H1 (cell line): ENCODE results near the gene MAFG. TPM values are rescaled to one million over a fixed set of nuclear protein-coding genes. Genes with fewer than 3 reads are reported as not detected.

Experiments used
- polyA plus RNA-seq, 7 experiments: library from polyadenylated mRNA; depleted of rRNA in 3 of 7; stranded (reverse) in 5 of 7; unstranded in 2 of 7; fragments of >200 nt in 5 of 7; fragments of 200-250 nt in 2 of 7; gene quantifications; 1 replicate in 5 of 7; 2 replicates in 1 of 7; 4 replicates in 1 of 7; pipeline versions ENCODE4 v1.2.1 to v1.2.3, GENCODE V29; 2011 to 2013; ENCODE audit warnings: missing spikeins in 2 of 7, mixed read lengths in 2 of 7
- total RNA-seq: library from RNA; stranded (reverse); fragmentation: NEBNext Ultra II Directional; extraction: Animal tissue kit (Norgen Biotek cat#: 25700); gene quantifications from 2 replicates; pipeline ENCODE4 v1.2.1, GENCODE V29; 2021
- TF ChIP-seq, protein P1 (sequence below): fragments of 300-600 bp; sonication (generic); IDR thresholded peaks from 2 replicates; pipeline ENCODE4 v1.7.1; 2012; ENCODE audit warnings: low read length, moderate library complexity, mild to moderate bottlenecking, inconsistent platforms; ENCODE audit not compliant: insufficient replicate concordance

MAFG gene
- total and polyA plus RNA-seq, 2 of the 8 experiments (the other 6 are each of a cell fraction or from before 2014, with no cell fraction given), result 25.5 to 26.9 TPM

DNA sequence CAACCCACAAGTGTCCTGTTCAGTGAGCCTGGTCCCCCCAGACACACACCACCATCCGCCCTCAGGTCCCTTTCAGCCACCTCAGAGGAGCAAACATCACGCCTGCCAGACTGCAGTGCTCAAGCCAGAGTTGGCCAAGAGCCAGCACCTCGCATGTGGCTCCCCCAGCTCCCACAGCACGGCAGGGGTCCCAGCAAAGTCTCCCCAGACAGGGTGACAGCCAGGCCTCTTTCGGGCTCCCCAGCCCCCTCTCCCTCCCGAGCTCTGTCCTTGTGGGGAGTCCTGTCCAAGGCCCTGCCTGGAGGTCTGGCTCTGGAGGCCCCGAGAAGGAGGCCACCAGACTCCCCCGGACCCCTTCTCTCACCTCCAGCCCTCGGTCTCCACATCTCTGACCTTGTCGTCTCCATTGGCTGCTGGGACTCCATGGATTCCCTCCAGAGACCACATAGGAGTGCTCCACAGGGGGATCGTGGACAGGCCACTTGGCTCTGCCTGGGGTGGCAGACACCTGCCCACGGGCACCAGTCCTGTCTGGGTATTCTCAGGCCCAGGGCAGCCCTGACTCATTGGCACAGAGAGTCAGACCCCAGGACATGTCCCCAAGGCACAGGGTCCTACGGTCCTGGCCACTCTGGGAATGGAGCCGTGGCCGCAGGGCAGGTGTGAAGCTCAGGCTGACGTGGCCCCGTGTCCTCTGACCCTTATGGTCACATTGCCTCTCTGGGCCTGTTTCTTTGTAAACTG, 21.3 kb upstream of the MAFG start (continued):
- TF ChIP-seq, protein P1, sequence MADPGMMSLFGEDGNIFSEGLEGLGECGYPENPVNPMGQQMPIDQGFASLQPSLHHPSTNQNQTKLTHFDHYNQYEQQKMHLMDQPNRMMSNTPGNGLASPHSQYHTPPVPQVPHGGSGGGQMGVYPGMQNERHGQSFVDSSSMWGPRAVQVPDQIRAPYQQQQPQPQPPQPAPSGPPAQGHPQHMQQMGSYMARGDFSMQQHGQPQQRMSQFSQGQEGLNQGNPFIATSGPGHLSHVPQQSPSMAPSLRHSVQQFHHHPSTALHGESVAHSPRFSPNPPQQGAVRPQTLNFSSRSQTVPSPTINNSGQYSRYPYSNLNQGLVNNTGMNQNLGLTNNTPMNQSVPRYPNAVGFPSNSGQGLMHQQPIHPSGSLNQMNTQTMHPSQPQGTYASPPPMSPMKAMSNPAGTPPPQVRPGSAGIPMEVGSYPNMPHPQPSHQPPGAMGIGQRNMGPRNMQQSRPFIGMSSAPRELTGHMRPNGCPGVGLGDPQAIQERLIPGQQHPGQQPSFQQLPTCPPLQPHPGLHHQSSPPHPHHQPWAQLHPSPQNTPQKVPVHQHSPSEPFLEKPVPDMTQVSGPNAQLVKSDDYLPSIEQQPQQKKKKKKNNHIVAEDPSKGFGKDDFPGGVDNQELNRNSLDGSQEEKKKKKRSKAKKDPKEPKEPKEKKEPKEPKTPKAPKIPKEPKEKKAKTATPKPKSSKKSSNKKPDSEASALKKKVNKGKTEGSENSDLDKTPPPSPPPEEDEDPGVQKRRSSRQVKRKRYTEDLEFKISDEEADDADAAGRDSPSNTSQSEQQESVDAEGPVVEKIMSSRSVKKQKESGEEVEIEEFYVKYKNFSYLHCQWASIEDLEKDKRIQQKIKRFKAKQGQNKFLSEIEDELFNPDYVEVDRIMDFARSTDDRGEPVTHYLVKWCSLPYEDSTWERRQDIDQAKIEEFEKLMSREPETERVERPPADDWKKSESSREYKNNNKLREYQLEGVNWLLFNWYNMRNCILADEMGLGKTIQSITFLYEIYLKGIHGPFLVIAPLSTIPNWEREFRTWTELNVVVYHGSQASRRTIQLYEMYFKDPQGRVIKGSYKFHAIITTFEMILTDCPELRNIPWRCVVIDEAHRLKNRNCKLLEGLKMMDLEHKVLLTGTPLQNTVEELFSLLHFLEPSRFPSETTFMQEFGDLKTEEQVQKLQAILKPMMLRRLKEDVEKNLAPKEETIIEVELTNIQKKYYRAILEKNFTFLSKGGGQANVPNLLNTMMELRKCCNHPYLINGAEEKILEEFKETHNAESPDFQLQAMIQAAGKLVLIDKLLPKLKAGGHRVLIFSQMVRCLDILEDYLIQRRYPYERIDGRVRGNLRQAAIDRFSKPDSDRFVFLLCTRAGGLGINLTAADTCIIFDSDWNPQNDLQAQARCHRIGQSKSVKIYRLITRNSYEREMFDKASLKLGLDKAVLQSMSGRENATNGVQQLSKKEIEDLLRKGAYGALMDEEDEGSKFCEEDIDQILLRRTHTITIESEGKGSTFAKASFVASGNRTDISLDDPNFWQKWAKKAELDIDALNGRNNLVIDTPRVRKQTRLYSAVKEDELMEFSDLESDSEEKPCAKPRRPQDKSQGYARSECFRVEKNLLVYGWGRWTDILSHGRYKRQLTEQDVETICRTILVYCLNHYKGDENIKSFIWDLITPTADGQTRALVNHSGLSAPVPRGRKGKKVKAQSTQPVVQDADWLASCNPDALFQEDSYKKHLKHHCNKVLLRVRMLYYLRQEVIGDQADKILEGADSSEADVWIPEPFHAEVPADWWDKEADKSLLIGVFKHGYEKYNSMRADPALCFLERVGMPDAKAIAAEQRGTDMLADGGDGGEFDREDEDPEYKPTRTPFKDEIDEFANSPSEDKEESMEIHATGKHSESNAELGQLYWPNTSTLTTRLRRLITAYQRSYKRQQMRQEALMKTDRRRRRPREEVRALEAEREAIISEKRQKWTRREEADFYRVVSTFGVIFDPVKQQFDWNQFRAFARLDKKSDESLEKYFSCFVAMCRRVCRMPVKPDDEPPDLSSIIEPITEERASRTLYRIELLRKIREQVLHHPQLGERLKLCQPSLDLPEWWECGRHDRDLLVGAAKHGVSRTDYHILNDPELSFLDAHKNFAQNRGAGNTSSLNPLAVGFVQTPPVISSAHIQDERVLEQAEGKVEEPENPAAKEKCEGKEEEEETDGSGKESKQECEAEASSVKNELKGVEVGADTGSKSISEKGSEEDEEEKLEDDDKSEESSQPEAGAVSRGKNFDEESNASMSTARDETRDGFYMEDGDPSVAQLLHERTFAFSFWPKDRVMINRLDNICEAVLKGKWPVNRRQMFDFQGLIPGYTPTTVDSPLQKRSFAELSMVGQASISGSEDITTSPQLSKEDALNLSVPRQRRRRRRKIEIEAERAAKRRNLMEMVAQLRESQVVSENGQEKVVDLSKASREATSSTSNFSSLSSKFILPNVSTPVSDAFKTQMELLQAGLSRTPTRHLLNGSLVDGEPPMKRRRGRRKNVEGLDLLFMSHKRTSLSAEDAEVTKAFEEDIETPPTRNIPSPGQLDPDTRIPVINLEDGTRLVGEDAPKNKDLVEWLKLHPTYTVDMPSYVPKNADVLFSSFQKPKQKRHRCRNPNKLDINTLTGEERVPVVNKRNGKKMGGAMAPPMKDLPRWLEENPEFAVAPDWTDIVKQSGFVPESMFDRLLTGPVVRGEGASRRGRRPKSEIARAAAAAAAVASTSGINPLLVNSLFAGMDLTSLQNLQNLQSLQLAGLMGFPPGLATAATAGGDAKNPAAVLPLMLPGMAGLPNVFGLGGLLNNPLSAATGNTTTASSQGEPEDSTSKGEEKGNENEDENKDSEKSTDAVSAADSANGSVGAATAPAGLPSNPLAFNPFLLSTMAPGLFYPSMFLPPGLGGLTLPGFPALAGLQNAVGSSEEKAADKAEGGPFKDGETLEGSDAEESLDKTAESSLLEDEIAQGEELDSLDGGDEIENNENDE, result no peak
